Peyer's patch (tissue), 4 donors: Measurements from ENCODE around the gene DSCAML1.

Experiments
- CTCF ChIP-seq, 6 experiments: fragments of 450-650 bp in 4 of 6; fragments of 200-600 bp in 2 of 6; sonication (generic) in 1 of 6; IDR thresholded peaks; one replicate each; pipeline ENCODE4 v1.5.1; 2017 to 2019; ENCODE audit warnings: antibody characterized with exemption in 6 of 6, mild to moderate bottlenecking in 3 of 6, moderate library complexity in 1 of 6
- POLR2A ChIP-seq, 2 donors: fragments of 450-650 bp; IDR thresholded peaks; one replicate each; pipeline ENCODE4 v1.5.1; 2017; ENCODE audit warnings: antibody characterized with exemption in 2 of 2, mild to moderate bottlenecking in 2 of 2, moderate library complexity in 2 of 2

DNA sequence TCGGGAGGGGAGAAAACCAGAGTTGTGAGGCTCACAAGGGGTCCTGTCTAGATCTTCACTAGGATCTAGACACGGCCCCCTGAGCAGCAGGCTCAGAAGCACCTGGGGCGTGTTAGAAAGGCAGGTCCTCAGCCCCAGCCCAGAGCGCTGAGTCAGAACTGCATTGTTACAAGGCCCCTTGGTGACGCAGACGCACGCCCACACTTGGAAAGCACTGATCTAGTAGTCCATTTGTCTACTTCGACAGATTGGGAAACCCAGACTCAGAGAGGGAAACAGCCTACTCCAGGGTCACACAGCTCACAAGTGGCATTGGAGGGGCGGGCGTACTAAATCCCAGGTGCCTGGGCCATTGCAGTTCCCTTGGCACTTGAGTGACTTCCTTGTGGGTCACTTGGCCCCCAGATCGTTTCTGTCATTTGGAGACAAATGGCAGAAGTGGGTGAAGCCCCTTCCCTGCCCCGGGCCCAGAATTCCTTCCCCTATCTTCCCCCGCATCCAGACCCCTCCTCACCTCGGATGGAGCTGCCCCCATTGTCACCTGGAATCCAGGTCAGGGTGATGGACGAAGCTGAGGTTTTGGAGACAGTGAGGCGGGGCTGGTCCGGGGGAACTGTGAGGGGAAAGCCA, 358.5 kb downstream of the DSCAML1 start:
- TF ChIP-seq CTCF (IDR thresholded peaks at IDR 0.05) (no peak), POLR2A (IDR thresholded peaks at IDR 0.05) (no peak)
